ENCODE data around the gene MAGOH. TPM values are rescaled to one million over a fixed set of nuclear protein-coding genes. Genes with fewer than 3 reads are reported as not detected.

MAGOH gene
- polyA plus RNA-seq, 1 of the 3 experiments (the other 2 are of a cell fraction): 26.5 TPM

DNA sequence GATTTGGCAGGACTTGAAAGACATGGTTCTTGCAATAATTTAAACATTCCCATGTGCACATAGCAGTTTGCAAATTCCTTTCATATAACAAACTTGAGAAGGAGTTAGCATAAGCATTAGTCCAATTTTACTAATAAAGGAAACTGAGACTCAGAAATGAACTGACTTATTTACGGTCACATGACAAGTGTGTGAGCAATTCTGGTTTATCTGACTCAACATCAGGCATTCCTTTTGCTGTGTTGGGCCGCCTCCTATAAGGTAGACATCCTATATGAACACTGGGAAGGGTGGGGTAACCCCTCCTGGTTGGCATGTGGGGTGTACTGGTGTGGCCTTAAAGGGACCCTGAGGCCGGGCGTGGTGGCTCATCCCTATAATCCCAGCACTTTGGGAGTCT lies 50.2 kb downstream of the MAGOH start:
- no peaks in the 10 kb centered on the region for H3K79me2 ChIP-seq (ENCODE audit: insufficient read depth)
- 79% methylated on average over 4 of the region's 4 CpGs for WGBS (ENCODE audit: low lambda C conversion rate)
- H3K36me3 ChIP-seq (replicated peaks in 1 of 2; ENCODE audit: control insufficient read depth in 1 of 2, insufficient read depth in 2 of 2, low read length in 1 of 2): no peaks in the 10 kb centered on the region
- no peak overlapping the region for H3K4me3 ChIP-seq (ENCODE audit: low read depth in 2 of 2, low read length in 1 of 2)
- H3K4me1 ChIP-seq (ENCODE audit: control insufficient read depth in 1 of 2, insufficient read depth in 2 of 2, low read depth in 1 of 2, low read length in 1 of 2): no peaks in the 10 kb centered on the region
- no peak overlapping the region for H3K4me2 ChIP-seq
- no peaks in the 10 kb centered on the region for H3K27me3 ChIP-seq (ENCODE audit: insufficient read depth)
- no peaks in the 10 kb centered on the region for H3K9me2 ChIP-seq
- ChIA-PET POLR2A (no interaction called here), CTCF (interaction anchor here (1.0 to 2.4 kb wide), 3 partner anchors 12 to 283 kb away, joined by 3 to 9 read pairs (median 6); no protein-coding TSS in a partner anchor)
- no peak for TF ChIP-seq ELF1 (IDR thresholded peaks at IDR 0.05)
- TF ChIP-seq, protein P1, sequence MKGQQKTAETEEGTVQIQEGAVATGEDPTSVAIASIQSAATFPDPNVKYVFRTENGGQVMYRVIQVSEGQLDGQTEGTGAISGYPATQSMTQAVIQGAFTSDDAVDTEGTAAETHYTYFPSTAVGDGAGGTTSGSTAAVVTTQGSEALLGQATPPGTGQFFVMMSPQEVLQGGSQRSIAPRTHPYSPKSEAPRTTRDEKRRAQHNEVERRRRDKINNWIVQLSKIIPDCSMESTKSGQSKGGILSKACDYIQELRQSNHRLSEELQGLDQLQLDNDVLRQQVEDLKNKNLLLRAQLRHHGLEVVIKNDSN (IDR thresholded peaks at IDR 0.05; ENCODE audit: borderline replicate concordance, low read depth): peak; percentile 40; the same call in 1 of the 2 replicates
- no peak for DNase-seq
- no peak overlapping the region for H3K27ac ChIP-seq (ENCODE audit: low read depth in 2 of 2, low read length in 1 of 2)
- H2AFZ ChIP-seq (ENCODE audit: low read depth): no peak overlapping the region
- no peaks in the 10 kb centered on the region for H3F3A ChIP-seq (replicated peaks; ENCODE audit: insufficient read depth)
- no peaks in the 10 kb centered on the region for H3K9me3 ChIP-seq
- no peaks in the 10 kb centered on the region for H4K20me1 ChIP-seq (ENCODE audit: insufficient read depth)
- no peak overlapping the region for H3K9ac ChIP-seq

DNA sequence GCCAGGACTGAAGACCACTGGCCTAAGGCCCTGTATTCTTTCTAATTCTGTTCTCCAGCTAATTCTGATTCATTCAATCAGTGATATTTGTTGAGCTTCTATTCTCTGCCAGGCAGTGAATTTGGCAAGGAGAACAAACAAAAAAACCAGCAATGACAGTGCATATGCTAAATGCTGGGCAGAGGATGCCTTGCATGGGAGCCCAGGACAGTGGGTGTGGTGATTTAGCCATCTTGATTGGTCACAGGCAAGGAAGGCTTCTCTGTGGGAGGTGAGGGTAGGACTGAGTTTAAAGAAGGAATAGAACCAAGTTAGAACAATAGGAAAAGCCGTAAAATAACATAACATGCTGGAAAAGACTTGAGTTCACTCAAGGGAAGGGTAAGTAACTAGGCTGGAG lies 50.9 kb downstream of the MAGOH start:
- Histone ChIP-seq H3K27ac (ENCODE audit: low read depth in 2 of 2, low read length in 1 of 2) (no peak overlapping the region), H4K20me1 (ENCODE audit: insufficient read depth) (no peaks in the 10 kb centered on the region), H3K4me3 (ENCODE audit: low read depth in 2 of 2, low read length in 1 of 2) (no peak overlapping the region), H3K4me1 (ENCODE audit: control insufficient read depth in 1 of 2, insufficient read depth in 2 of 2, low read depth in 1 of 2, low read length in 1 of 2) (no peaks in the 10 kb centered on the region), H3K9me2 (no peaks in the 10 kb centered on the region), H3K27me3 (ENCODE audit: insufficient read depth) (no peaks in the 10 kb centered on the region), H3K79me2 (ENCODE audit: insufficient read depth) (no peaks in the 10 kb centered on the region), H2AFZ (ENCODE audit: low read depth) (no peak overlapping the region), H3K4me2 (no peak overlapping the region), H3F3A (replicated peaks; ENCODE audit: insufficient read depth) (no peaks in the 10 kb centered on the region), H3K36me3 (replicated peaks in 1 of 2; ENCODE audit: control insufficient read depth in 1 of 2, insufficient read depth in 2 of 2, low read length in 1 of 2) (no peaks in the 10 kb centered on the region), H3K9me3 (no peaks in the 10 kb centered on the region), H3K9ac (no peak overlapping the region)
- TF ChIP-seq, protein P2, sequence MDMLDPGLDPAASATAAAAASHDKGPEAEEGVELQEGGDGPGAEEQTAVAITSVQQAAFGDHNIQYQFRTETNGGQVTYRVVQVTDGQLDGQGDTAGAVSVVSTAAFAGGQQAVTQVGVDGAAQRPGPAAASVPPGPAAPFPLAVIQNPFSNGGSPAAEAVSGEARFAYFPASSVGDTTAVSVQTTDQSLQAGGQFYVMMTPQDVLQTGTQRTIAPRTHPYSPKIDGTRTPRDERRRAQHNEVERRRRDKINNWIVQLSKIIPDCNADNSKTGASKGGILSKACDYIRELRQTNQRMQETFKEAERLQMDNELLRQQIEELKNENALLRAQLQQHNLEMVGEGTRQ (IDR thresholded peaks at IDR 0.05; ENCODE audit: borderline replicate concordance, low read depth, low read length): no peak
- TF ChIP-seq IRF3 (IDR thresholded peaks at IDR 0.05; ENCODE audit: low read depth, low read length): no peak
- TF ChIP-seq, protein P3, sequence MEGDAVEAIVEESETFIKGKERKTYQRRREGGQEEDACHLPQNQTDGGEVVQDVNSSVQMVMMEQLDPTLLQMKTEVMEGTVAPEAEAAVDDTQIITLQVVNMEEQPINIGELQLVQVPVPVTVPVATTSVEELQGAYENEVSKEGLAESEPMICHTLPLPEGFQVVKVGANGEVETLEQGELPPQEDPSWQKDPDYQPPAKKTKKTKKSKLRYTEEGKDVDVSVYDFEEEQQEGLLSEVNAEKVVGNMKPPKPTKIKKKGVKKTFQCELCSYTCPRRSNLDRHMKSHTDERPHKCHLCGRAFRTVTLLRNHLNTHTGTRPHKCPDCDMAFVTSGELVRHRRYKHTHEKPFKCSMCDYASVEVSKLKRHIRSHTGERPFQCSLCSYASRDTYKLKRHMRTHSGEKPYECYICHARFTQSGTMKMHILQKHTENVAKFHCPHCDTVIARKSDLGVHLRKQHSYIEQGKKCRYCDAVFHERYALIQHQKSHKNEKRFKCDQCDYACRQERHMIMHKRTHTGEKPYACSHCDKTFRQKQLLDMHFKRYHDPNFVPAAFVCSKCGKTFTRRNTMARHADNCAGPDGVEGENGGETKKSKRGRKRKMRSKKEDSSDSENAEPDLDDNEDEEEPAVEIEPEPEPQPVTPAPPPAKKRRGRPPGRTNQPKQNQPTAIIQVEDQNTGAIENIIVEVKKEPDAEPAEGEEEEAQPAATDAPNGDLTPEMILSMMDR (IDR thresholded peaks at IDR 0.05): no peak
- TF ChIP-seq CHD2 (IDR thresholded peaks at IDR 0.05; ENCODE audit: low read length, partially characterized antibody): no peak
- TF ChIP-seq MXI1 (IDR thresholded peaks at IDR 0.05; ENCODE audit: low read depth, low read length): no peak
- TF ChIP-seq RCOR1 (IDR thresholded peaks at IDR 0.05; ENCODE audit: low read length): no peak
- POLR2A ChIA-PET: no interaction called here
- CTCF ChIA-PET: interaction anchor here (1.6 to 9.7 kb wide), 3 partner anchors 8 to 282 kb away, joined by 3 to 65 read pairs (median 23); partner anchors contain the start of gene CPT2
- no peak for DNase-seq
- 80% methylated on average over 1 of the region's 1 CpG for WGBS (ENCODE audit: low lambda C conversion rate)
